Karpas-422 (cell line): Measurements from ENCODE around the gene WSCD2. TPM values are rescaled to one million over a fixed set of nuclear protein-coding genes. Genes with fewer than 3 reads are reported as not detected.

Source experiments
- DNase-seq: peaks from one replicate; pipeline ENCODE4 v3.0.0-alpha.2; 2015
- H2AFZ ChIP-seq: fragments of 200-600 bp; sonication (generic); 2 replicates; pipeline ENCODE4 v1.6.1; 2014; ENCODE audit warnings: antibody characterized with exemption, low read length, mixed read lengths
- H3K27ac ChIP-seq: fragments of 200-600 bp; sonication (generic); 2 replicates; pipeline ENCODE4 v1.5.1; 2014; ENCODE audit warnings: mild to moderate bottlenecking, low read length, moderate library complexity
- H3K27me3 ChIP-seq: fragments of 200-600 bp; sonication (generic); 2 replicates; pipeline ENCODE4 v1.6.1; 2014; ENCODE audit warnings: low read length, mixed read lengths
- H3K36me3 ChIP-seq: fragments of 200-600 bp; sonication (generic); 2 replicates; pipeline ENCODE4 v1.6.1; 2014; ENCODE audit warnings: low read length, mixed read lengths; ENCODE audit not compliant: insufficient read depth
- H3K4me1 ChIP-seq: fragments of 200-600 bp; sonication (generic); 2 replicates; pipeline ENCODE4 v1.6.1; 2014; ENCODE audit warnings: mild to moderate bottlenecking, low read length, mixed read lengths
- H3K4me2 ChIP-seq: fragments of 200-600 bp; sonication (generic); 2 replicates; pipeline ENCODE4 v1.6.1; 2014; ENCODE audit warnings: low read length, low read depth, mild to moderate bottlenecking; ENCODE audit not compliant: poor library complexity, severe bottlenecking
- H3K4me3 ChIP-seq: fragments of 200-600 bp; sonication (generic); 2 replicates; pipeline ENCODE4 v1.5.1; 2014; ENCODE audit warnings: mild to moderate bottlenecking, antibody characterized with exemption, low read length, mixed read lengths
- H3K79me2 ChIP-seq: fragments of 200-600 bp; sonication (generic); 2 replicates; pipeline ENCODE4 v1.6.1; 2014; ENCODE audit warnings: mild to moderate bottlenecking, low read length, mixed read lengths
- H3K9ac ChIP-seq: fragments of 200-600 bp; sonication (generic); 2 replicates; pipeline ENCODE4 v1.6.0; 2014; ENCODE audit warnings: low read length
- H3K9me2 ChIP-seq: fragments of 200-600 bp; sonication (generic), shearing (Covaris generic); replicated peaks from 2 replicates; pipeline ENCODE4 v1.6.0; 2014; ENCODE audit warnings: mild to moderate bottlenecking, low read length, moderate library complexity; ENCODE audit not compliant: insufficient read depth
- H3K9me3 ChIP-seq: fragments of 300-700, 200-600 bp; sonication (generic); 2 replicates; pipeline ENCODE4 v1.6.1; 2014; ENCODE audit warnings: low read length, mixed read lengths
- H4K20me1 ChIP-seq: fragments of 200-600 bp; sonication (generic); 2 replicates; pipeline ENCODE4 v1.6.1; 2014; ENCODE audit warnings: mild to moderate bottlenecking, antibody characterized with exemption, low read length, low read depth; ENCODE audit not compliant: insufficient read depth
- total RNA-seq: library from RNA; depleted of rRNA; stranded (reverse); fragments of >200 nt; shearing (Covaris generic); gene quantifications from 2 replicates; pipeline ENCODE4 v1.2.3, GENCODE V29; 2014; ENCODE audit warnings: low replicate concordance

WSCD2 gene
- total RNA-seq, 1 experiment from 2014 or later = not detected

DNA sequence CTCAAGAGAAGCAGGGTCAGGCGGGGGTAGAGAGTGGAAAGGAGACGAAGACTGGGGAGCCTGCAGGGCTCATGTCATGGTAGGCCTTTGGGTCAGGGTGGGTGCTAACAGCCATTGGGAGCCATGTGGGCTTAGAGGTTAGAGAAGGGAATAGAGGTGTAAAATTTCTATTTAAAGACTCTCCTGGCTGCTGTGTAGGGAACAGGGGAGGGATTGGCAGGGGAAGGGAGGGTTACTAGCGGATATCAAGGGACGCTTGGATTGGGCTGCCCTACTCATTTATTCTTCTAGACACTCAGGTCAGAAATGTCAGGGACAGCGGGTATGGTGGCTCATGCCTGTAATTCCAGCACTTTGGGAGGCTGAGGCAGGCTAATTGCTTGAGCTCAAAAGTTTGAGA is 18.2 kb downstream of the WSCD2 start:
- Histone ChIP-seq H3K9ac (no peak overlapping the region), H3K9me3 (no peaks in the 10 kb centered on the region), H4K20me1 (no peaks in the 10 kb centered on the region), H2AFZ (no peak overlapping the region), H3K27ac (no peak overlapping the region), H3K4me1 (peaks cover 7% of the 10 kb centered on the region), H3K4me3 (no peak overlapping the region), H3K36me3 (no peaks in the 10 kb centered on the region), H3K4me2 (no peak overlapping the region), H3K9me2 (no peaks in the 10 kb centered on the region), H3K79me2 (no peaks in the 10 kb centered on the region), H3K27me3 (no peaks in the 10 kb centered on the region)
- no peak for DNase-seq

GRCh38 chr12:108148521-108149074 is 19.5 kb downstream of the WSCD2 start:
- Histone ChIP-seq H3K9me3 (no peaks in the 10 kb centered on the region), H3K4me3 (no peak overlapping the region), H3K36me3 (no peaks in the 10 kb centered on the region), H3K27ac (no peak overlapping the region), H3K4me2 (no peak overlapping the region), H3K27me3 (no peaks in the 10 kb centered on the region), H3K4me1 (peaks cover 7% of the 10 kb centered on the region), H3K79me2 (no peaks in the 10 kb centered on the region), H3K9me2 (no peaks in the 10 kb centered on the region), H3K9ac (no peak overlapping the region), H4K20me1 (no peaks in the 10 kb centered on the region), H2AFZ (no peak overlapping the region)
- no peak for DNase-seq

DNA sequence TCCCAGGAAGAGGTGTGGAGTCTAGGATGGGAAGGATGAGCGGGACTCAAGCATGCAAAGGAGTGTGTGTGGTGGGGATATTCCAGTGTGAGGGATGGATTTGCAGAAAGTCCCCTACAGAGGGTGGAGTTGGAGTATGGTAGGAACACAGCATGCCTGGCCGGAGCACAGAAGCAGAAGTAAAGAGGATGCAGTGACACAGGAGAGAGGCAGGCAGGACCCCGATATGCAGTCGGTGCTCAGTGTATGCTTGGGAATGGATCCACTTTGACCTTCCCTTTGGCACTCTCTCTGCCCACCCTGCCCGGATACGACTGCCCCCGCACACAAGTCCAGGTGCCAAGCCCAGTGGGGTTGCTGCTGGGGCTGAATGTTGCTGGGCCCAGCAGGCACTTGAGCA is 21.3 kb downstream of the WSCD2 start:
- Histone ChIP-seq H3K36me3 (no peaks in the 10 kb centered on the region), H3K9ac (no peak overlapping the region), H4K20me1 (no peaks in the 10 kb centered on the region), H3K9me2 (no peaks in the 10 kb centered on the region), H3K27ac (no peak overlapping the region), H3K4me2 (no peak overlapping the region), H3K9me3 (no peaks in the 10 kb centered on the region), H3K4me3 (no peak overlapping the region), H2AFZ (no peak overlapping the region), H3K4me1 (peaks cover 7% of the 10 kb centered on the region), H3K27me3 (no peaks in the 10 kb centered on the region), H3K79me2 (no peaks in the 10 kb centered on the region)
- no peak for DNase-seq

DNA sequence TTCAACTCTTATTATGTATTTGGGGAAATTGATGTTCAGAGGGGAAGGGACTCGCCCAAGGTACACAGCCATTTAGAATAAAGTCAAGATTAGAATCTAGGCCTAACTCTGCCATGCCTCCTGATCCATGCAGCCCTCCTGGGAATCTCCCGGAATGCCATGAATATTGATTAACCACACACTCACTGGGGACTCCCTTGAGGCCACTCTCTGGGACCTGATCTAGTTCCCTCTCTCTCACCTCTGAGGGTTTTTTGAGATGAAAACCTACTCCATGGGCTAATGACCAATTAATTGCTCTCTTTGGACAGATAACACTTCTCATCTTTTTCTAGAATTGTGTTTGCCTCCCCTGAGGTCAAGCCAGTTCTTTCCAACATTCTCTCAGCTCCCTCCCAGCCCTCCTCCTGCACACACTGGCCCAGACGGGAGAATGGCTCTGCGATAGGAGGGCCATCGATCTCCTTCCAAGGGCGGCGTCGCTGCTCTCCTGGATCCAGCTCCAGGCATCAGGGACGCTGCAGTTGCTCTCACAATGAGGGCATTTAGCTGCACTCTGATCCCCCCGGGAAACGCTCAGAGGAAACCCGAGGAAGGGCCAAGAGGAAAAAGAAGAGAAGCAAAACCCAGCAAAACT is 22.6 kb downstream of the WSCD2 start:
- H4K20me1 ChIP-seq = no peaks in the 10 kb centered on the region
- no peak overlapping the region for H3K27ac ChIP-seq
- H3K4me2 ChIP-seq = no peak overlapping the region
- H3K4me3 ChIP-seq = no peak overlapping the region
- no peaks in the 10 kb centered on the region for H3K9me3 ChIP-seq
- H3K4me1 ChIP-seq = no peaks in the 10 kb centered on the region
- DNase-seq = no peak
- H3K27me3 ChIP-seq = no peaks in the 10 kb centered on the region
- H3K79me2 ChIP-seq = no peaks in the 10 kb centered on the region
- H2AFZ ChIP-seq = no peak overlapping the region
- no peak overlapping the region for H3K9ac ChIP-seq
- no peaks in the 10 kb centered on the region for H3K36me3 ChIP-seq
- no peaks in the 10 kb centered on the region for H3K9me2 ChIP-seq

- H3K27me3 ChIP-seq = no peaks in the 10 kb centered on the region
- H2AFZ ChIP-seq = no peak overlapping the region
- DNase-seq = no peak
- no peaks in the 10 kb centered on the region for H3K9me2 ChIP-seq
- no peak overlapping the region for H3K27ac ChIP-seq
- no peaks in the 10 kb centered on the region for H3K9me3 ChIP-seq
- H3K9ac ChIP-seq = no peak overlapping the region
- no peak overlapping the region for H3K4me3 ChIP-seq
- no peaks in the 10 kb centered on the region for H3K79me2 ChIP-seq
- no peak overlapping the region for H3K4me2 ChIP-seq
- no peaks in the 10 kb centered on the region for H3K4me1 ChIP-seq
- no peaks in the 10 kb centered on the region for H3K36me3 ChIP-seq
- H4K20me1 ChIP-seq = no peaks in the 10 kb centered on the region
Observed at GRCh38 chr12:108152170-108152538, 23.1 kb downstream of the WSCD2 start.

GRCh38 chr12:108156717-108157116 is 27.6 kb downstream of the WSCD2 start:
- DNase-seq = no peak
- no peaks in the 10 kb centered on the region for H3K79me2 ChIP-seq

DNA sequence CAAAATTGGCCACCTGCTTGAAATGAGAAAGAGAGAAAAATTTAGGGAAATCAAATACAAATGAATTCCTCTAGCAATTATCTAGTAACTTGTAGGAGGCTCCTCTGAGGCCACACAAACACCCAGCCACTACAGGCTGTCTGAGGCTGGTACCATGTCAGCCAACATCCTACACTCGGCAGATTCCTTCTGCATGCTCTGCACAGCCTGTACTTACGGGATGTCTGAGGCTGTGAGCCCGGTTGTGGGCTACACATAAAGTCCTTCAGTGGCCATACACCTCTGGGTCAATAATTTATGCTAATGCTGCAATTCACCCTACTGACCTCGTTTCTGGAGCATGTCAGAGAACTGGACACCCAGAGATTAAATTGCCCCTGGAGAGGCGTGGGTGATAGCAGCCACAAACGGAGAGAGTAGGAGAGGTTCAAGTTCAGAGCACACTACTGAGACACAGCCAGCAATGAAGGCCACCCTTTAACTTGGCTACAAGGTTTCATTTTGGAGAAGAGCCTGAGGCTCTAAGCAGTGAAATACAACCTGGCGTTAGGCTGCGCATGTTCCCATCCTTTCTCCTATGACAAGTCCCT is 28.9 kb downstream of the WSCD2 start:
- Histone ChIP-seq H3K36me3 (no peaks in the 10 kb centered on the region), H3K4me2 (no peak overlapping the region), H3K9ac (no peak overlapping the region)

More at GRCh38 chr12:108156717-108157116, 27.6 kb downstream of the WSCD2 start:
- Histone ChIP-seq H3K27ac (no peak overlapping the region), H3K27me3 (no peaks in the 10 kb centered on the region), H3K4me3 (no peak overlapping the region), H3K4me1 (no peaks in the 10 kb centered on the region), H3K9me3 (no peaks in the 10 kb centered on the region), H2AFZ (no peak overlapping the region), H3K36me3 (no peaks in the 10 kb centered on the region), H4K20me1 (no peaks in the 10 kb centered on the region), H3K9ac (no peak overlapping the region), H3K9me2 (no peaks in the 10 kb centered on the region), H3K4me2 (no peak overlapping the region)

GRCh38 chr12:108162207-108162606 is 33.1 kb downstream of the WSCD2 start:
- Histone ChIP-seq H3K9me2 (no peaks in the 10 kb centered on the region), H3K79me2 (no peaks in the 10 kb centered on the region), H4K20me1 (no peaks in the 10 kb centered on the region), H2AFZ (no peak overlapping the region), H3K4me3 (no peak overlapping the region), H3K9ac (no peak overlapping the region), H3K4me1 (no peaks in the 10 kb centered on the region), H3K27ac (no peak overlapping the region), H3K27me3 (no peaks in the 10 kb centered on the region), H3K36me3 (no peaks in the 10 kb centered on the region), H3K9me3 (no peaks in the 10 kb centered on the region), H3K4me2 (no peak overlapping the region)
- no peak for DNase-seq

More for the DNA sequence above, 28.9 kb downstream of the WSCD2 start:
- no peaks in the 10 kb centered on the region for H3K9me2 ChIP-seq
- no peak overlapping the region for H3K27ac ChIP-seq
- DNase-seq = no peak
- H3K4me1 ChIP-seq = no peaks in the 10 kb centered on the region
- no peak overlapping the region for H2AFZ ChIP-seq
- H4K20me1 ChIP-seq = no peaks in the 10 kb centered on the region
- H3K9me3 ChIP-seq = no peaks in the 10 kb centered on the region
- H3K4me3 ChIP-seq = no peak overlapping the region
- no peaks in the 10 kb centered on the region for H3K27me3 ChIP-seq
- no peaks in the 10 kb centered on the region for H3K79me2 ChIP-seq
